Activated CD8-positive, alpha-beta memory T cell treated with anti-CD3 and anti-CD28 coated beads, Interleukin-2, amount 50 U/mL, for 24 hours (primary cell): ENCODE measurements around the gene ALG1L2.
"Not testable (repeated sequence)": the region's sequence is repeated elsewhere in the genome, so short reads cannot be mapped to it uniquely, and the experiment has no call there.

ENCODE experiments used
- DNase-seq: peaks from one replicate; pipeline ENCODE4 v3.0.0-alpha.2; 2020; ENCODE audit errors: extremely low read depth

ALG1L2 gene

DNA sequence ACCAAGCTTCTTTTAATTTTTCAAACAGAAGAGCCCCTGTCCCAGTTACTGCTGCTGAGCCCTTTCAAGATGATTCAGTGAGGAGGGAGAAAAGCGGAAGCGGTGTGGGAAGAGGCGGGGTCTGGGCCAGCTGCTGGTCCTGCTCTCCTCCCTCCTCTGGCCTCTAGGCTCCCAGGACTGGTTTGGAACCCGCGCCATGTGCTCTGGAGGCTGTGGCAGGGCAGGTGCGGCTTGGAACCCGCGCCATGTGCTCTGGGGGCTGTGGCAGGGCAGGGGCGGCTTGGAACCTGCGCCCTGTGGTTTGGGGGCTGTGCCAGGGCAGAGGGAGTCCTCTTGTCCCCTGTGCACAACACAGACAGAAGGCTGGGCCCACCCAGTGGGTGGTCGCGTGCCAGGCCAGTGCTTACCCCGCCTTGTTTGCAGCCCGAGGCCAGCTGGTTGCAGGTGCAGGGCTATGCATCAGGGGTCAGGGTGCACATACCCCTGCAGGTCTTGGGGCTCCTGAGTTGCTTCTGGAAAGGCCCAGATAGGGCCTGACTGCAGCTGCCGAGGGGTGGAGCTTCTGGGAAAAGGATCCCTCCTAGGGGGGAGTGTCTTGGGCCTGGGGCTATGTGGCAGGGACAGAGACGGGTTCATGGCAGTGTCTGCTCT is 12.2 kb downstream of the ALG1L2 start:
- DNase-seq = no peak

DNA sequence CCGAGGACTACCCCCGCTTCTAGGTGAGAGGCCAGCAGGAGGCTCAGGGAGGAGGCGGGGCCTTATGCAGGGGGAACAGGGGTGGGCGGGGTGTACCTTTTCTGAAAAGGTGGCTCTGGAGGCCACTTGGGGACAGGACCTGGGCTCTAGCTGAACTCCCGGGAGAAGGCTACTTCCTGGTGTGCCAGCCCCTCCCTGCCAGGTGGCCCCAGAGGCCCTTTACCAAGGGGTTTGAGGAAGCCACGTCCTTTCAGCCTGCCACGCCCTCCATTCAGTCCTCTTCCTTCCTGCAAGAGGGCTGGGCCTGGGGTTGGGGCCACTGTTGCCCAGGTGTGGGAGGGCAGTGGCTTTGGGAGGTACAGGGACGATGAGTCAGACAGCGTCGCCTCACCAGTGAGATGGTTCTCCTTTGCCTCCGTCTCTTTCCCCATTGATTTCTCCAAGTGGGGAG is 12.9 kb downstream of the ALG1L2 start:
- not testable (repeated sequence) for DNase-seq

DNA sequence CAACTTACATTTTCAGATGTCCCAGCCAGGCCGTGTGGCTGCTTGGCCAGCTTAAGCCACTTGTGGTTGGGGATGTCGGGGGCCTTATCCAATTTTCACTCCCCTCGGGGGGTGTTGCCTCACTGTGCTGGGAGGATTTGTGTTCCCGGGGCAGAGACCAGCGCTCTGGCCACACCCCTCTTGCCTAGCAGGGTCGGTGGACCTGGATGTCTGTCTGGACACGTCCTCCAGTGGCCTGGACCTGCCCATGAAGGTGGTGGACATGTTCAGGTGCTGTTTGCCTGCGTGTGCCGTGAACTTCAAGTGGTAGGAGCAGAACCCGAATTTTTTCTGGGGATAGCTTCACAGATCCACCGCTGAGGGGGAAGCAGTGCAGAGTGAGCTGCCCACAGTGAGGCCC is 14.2 kb downstream of the ALG1L2 start:
- DNase-seq = not testable (repeated sequence)

DNA sequence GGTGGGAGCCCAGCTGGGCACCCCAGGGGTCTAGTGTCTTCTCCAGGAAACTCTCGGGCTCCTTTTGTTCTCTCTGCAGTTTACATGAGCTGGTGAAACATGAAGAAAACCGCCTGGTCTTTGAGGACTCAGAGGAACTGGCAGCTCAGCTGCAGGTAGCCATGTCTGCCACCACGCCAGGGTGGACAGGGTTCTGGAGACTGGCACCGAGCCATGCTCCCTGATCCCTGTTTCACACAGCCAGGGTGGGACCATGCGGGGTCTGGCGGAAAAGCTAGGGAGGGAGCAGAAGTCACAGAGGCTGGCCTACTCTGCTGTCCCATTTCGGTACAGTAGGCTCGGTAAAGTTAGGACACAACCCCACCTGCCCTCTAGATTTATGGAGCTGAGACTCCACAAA is 15.5 kb downstream of the ALG1L2 start:
- DNase-seq = not testable (repeated sequence)

DNA sequence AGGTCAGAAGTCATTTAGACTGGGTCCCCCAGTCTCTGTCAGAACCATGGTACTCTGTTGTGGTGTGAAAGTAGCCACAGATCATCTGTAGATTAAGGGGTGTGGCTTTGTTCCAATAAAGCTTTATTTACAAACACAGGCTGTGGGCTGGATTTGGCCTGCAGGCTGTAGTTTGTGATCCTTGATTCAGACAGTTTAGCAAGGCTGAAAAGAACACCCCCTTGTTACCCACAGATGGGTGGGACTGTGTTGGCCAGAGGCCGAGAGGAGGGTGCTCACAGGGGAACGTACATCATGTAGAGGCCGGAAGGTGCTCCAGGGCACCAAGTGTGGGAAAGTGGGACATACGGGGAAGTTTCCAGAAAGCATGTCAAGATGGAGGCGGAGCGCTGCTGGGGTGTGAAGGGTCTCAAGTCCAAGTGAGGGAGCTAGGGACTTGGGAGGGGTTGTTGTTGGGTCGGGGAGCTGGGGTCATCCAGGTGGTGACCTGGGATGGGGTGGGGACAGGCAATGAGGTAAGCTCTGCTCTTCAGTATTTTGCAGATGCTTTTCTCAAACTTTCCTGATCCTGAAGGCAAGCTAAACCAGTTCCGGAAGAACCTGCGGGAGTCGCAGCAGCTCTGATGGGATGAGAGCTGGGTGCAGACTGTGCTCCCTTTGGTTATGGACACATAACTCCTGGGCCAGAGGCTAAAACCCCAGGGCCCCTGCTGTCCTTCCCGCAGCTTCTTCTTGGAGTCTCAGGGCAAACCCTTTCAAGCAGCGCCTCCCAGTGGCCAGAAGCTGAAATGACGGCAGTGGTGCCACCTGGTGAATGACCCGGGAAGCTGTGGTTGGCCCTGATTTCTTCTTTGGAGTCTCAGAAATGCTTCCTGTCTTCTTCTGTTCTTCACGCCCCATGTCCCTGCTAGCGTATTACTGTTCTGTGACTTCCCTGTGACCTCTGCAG is 16.3 kb downstream of the ALG1L2 start:
- DNase-seq = not testable (repeated sequence)

DNA sequence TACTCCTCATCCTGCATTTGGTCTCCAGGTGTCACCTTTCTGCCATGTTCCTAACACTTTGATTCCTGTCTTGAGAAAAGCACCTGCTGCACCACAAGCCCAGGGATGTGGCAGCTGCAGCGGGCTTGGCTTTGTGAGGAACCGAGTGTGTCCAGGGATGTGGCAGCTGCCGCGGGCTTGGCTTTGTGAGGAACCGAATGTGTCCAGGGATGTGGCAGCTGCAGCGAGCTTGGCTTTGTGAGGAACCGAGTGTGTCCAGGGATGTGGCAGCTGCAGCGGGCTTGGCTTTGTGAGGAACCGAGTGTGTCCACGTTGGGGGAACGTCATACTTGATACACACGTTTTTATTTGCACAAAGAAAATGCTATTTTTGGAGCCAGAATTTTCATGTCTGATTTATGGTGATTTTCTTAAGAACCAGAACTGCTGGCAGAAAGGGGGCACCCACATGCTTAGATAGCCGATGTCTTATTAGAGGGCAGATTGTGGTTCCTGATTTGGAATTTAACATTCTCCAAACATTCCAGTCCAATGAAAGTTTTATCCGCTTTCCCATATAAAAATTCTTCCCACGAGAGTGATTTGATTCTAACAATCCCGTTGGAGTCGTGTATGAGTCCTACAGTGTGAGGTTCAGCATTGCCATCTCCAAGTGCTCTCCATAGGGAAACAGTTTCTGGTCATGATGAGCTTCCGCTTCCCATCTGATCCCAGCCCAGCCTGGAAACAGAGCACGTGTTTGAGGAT is 17.2 kb downstream of the ALG1L2 start:
- not testable (repeated sequence) for DNase-seq

DNA sequence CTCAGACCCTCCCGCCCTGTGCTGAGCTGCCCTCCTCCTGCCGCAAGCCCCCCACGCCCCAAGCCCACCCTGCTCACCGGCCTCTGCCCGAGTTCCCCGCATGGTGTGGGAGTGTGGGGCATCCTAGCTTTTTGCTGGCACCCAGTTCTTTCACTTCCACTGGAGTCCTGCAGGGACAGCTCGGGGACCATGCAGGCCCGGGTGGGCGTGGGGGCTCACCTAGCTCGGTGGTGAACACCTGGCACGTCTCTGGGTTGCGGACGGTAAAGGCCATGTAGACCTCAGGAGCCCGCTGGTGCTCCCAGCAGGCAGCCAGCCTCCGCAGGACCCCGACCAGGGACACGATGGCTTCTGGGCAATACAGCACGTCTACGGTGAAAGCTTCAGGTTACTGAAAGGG is 20.9 kb downstream of the ALG1L2 start:
- not testable (repeated sequence) for DNase-seq

DNA sequence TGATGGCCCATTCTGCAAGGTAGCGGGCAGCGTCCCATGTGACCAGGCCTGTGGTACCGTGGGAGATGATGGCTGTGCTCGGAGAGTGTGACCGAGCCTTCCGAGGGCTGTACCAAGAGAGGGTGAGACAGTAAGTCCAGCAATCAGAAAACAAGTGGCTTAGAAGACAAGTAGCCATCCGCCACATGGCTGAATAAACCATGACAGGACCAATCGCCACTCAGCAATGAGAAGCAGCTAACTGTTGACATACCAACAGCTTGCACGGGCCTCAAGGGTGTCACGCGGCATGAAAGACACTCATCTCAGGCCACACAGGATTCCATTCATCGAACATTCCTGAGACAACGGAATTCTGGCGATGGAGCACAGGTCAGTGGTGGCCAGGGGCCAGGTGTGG is 22.6 kb downstream of the ALG1L2 start:
- not testable (repeated sequence) for DNase-seq

DNA sequence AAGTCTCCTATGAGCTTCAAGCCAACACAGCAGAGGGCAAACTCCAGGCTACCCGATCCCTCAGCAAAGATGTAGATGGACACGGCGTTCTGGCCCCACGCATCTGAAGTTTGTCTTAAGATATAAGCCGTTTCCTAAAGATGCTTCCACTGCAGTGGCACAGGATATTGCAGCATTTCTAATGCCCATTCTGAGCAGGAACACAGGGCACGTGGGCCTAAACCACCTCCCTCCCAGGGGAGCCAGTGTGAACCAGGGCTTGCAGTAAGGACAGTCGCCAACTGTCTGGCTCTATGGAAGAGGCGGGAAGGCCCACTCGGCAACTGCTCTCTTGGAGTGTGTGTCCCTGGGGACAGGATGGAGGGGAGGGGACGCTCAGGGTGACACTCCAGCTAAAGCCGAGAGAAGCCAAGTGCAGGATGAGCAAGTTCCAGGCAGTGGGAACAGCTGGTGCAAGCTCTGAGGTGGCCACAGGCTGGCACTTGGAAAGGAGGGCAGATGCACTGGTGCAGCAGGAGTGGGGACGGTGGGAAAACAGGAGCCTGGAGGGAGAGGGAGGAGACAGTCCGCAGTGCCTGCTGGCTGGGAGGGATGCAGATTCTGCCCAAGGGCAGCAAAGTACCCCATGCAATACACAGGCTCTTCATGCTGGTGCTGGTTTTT is 25.8 kb downstream of the ALG1L2 start:
- not testable (repeated sequence) for DNase-seq

DNA sequence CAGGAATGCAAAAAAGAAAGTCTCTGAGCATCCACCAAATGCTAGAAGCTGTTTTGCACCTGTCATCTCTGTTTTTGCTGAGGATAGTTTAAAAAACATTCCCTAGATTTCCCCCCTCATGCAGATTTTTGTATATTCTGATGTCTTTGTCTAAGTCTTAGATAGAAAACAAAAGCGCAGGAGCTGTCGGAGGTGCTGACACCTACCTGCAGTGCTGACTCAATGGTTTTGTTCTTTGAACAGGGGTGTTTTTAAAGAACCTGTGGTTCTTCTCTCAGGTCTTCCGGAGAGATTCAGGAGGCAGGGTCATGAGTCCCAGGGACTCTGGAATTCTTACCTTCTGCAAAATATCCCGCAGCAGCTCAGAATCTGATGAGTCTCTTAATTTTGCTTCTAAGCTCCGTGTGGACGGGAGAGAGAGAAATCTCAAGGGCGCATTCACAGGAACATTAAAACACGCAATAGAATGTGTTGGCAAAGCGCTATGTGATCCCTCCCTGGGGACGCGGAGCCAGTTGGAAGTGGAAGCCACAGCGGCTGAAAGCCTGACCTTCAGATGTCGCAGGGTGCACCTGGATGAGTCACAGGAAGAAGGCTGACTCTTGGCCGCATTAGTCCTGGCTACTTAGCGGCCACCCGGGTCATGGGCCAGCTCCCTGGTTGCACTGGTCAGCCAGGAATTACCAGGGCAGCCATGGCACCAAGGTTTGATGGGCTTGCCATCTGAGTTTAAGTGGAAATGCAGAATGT is 27.4 kb downstream of the ALG1L2 start:
- not testable (repeated sequence) for DNase-seq

DNA sequence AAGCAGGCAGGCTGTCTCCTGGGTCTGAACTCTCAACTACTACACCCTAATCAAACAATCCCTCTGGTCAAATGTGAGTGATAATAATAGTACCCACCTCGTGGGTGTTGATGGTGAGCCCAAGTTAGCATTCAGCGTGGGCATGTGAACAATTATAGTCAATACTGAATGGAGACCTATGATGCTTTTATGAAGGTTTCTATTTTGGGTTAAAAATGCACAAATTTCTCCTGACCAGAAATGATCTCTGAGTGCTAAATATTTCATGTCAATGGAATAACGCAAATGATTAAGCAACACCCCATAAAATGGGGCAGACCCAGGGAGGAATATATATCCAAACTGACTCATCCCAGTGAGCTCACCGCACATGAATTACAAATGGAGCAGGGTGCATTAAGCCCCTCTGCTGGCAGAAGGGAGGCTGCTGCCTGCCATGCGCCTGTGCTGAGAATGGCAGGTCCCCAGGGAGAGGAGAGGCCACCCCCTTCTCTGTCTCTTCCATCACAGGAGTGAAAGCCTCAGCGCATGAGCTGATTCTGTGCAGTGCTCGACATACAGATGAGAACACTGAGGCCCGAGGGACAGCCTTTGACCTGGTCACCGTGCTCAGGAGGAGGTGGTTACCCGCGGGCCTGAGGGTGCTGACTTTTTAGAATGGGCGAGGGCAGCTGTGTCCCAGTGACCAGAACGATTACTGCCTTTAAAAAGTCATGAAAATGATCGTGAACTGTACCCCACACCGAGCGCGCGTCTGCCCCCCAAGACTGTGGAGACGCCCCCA is 28.9 kb downstream of the ALG1L2 start:
- not testable (repeated sequence) for DNase-seq

DNA sequence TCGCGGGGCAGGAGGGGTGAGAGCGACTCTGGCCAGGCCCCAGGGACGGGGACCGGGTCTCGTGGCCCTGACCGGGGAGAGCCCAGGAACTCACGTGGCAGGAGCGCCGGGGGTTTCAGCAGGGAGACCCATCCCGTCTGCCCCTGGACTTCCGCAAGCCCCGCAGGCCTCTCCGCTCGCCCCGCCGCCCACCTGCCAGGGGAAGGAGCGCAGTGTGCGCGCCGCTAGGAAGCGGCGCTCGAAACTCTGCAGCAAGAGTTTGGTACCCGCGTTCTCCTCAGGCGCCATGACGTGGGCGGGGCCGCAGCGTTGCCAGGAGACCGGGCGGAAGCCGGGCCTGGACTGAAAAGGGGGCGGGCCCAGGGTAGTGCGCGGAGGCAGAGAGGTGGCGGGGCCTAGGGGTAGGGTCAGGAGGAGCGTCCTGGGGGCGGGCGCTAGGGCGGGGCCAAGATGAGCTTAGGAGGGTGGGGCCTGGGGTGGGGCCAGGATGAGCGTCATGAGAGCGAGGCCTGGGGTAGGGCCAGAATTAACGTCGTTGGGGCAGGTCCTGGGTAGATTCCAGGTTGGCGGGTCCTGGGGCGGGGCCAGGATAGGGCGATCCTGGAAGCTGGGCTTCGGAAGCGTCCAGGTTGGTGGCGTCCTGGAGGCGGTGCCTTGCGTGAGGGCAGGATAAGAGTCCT is 29.7 kb downstream of the ALG1L2 start:
- peak; percentile 97 for DNase-seq

DNA sequence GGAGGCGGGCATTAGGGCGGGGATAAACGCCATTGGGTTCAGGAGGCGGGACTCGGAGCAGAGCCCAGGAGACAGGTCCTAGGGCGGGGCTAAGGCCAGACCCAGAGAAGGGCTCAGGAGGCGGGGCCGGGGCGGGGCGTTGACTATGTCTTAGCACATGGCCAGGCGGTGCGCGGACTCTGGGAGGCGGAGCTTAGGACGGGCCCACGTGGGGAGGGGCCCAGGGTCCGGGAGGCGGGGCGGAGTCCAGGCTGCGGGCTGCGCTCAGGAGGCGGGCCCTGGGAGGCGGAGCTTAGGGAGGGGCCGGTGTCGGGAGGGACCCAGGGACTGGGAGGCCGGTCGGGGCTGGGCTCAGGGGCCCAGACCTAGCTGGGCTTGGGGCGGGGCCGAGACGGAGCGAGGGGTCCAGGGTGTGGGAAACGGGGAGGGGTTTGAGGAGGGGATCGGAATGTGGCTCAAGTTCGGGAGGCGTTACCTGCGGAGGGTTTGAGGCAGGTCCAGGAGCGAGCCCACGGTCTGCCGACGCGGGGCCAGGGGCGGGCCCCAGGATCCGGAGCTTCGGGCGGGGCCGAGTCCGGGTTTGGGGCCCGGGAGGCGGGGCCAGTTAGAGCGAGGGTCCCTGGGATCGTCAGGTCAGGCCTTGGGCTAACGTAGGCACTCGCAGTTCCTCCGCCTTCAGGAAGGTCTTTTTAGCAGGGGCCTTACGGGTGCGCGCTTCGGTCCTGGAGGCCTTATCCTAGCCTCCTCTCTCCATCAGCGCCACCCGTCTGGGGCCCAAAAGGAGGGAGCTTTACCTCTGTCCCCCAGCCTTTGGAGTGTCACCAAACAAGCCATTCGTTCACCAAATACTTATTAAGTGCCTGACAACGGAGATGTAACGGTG is 30.5 kb downstream of the ALG1L2 start:
- DNase-seq = peak; percentile 99

DNA sequence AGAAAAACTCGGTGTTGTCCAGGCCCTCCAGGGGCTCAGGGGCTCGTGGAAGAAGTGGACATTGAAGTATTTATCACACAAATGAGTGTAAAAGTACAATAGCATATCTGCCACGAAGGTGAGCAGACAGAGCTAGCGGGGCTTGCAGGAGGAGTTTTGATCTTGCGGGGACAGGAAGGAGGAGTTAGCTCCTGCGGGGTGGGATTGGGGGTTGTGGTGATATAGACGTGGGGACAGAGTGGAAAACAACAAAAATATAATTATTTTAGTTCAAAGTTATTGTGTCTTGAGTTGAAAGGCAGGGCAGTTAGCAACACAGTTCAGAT is 31.1 kb downstream of the ALG1L2 start:
- DNase-seq = not testable (repeated sequence)

DNA sequence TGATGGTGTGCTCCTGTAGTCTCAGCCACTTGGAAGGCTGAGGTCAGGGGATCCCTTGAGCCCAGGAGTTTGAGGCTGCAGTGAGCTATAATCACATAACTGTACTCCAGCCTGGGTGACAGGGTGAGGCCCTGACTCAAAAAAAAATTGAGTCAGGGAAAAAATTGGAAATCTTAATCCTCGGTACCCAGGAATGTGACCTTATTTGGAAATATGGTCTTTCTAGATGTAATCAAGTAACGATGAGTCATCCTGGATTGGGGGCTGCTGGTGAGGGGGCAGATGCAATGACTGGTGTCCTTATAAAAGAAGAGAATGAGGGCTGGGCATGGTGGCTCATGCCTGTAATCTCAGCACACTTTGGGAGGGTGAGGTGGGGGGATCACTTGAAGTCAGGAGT is 33.8 kb downstream of the ALG1L2 start:
- DNase-seq = not testable (repeated sequence)

DNA sequence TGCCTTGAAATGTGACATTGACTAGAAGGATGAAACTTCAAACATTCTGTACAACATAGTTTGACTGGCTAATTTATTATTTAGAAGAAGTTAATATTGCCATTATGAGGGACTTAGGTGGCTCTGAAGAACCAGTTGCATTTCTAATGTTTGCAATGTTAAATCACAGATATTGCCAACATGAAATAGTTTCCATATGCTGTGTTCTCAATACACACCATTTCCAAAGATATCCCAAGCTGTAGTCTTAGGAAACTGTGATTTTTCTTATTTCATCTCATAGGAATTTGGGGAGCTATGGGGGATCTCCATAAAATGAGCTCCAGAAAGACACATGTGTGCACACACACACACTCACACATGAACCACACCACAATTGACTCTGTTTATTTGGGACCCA is 36.3 kb downstream of the ALG1L2 start:
- DNase-seq = no peak

DNA sequence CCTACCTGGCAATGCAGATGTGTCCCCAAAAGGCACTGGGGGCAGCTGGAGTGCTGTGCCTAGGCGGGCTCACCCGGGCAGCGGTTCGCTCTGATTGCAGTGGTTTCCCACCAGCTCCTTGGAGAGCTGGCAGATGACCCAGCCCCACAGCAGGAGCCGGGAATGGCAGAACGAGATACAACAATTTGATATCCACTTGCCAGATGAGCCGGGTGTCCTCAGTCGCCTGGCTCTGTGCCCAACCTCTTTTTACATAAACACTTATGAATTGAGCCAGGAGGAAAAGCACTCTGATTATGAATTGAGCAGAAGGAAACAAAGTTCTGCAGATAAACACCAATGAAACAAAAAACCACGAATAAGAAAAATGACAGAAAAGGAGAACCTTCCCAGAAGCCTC is 38.2 kb downstream of the ALG1L2 start:
- not testable (repeated sequence) for DNase-seq

DNA sequence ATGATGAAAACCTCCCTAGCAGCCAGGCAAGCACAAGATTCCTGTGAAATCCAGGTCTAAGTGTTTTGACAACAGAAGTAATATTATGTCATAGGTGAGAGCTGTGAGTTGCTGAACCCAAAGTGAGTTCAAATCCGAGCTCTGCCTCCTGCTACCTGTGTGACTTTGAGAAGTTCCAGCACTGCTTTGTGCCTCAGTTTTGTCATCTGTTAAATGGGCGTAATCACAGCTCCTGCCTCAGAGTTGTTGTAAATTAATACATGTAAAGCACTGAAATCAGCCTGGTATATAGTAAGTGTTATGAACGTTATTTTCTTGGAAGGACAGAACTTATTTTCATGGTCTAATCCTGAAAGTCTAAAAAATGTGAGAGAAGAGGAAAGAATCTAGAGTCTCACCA is 38.7 kb downstream of the ALG1L2 start:
- DNase-seq = not testable (repeated sequence)
